ENCODE results near the gene SEMA3A. TPM values are rescaled to one million over a fixed set of nuclear protein-coding genes. Genes with fewer than 3 reads are reported as not detected.

SEMA3A gene
- total and polyA plus RNA-seq, 2 of the 4 experiments (the other 2 are of a cell fraction) = 31.2 to 213 TPM

DNA sequence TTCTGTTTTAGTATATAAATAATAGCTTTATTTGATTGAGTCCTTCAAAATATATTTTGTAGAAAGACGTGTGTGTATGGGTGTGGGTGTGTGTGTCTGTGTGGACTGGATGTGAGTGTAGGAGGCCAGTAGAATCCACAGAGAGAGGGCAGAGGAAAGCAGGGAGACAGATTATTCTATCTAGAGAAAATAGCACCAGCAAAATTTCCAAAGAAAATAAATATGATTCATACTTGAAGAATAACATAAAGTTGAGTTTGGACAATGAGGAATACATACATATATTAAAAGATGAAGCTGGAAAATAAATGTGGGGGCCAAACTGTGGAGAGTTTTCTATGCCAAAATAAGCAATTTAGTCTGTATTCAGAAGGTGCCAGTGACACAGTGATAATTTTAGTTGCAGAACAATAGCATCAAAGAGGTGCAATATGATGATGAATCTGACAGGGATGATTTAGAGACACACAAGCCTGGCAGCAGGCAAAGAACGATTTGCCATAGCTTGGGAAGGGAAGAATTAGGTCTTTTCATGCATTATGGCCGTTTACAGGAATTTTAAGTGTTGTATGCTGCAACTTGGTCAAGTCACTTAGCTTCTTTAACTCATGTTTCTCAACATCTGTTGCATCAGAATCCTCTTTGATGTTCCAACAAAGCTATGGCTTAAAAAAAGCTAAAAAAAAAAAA lies 121.3 kb downstream of the SEMA3A start:
- Histone ChIP-seq H3K79me1 (ENCODE audit: low read depth in 1 of 2, low read length in 2 of 2) (peaks cover 10 to 27% of the 10 kb centered on the region in 2 experiments; a peak in 3 of 4 replicates), H3K36me3 (ENCODE audit: control insufficient read depth, insufficient read depth, low read length) (peaks cover 1% of the 10 kb centered on the region; the same call in 1 of the 2 replicates), H3K18ac (ENCODE audit: low read depth, low read length) (peak overlapping the region; percentile 94), H3K4ac (ENCODE audit: low read depth, low read length) (peak overlapping the region; percentile 77), H3K9ac (ENCODE audit: low read depth, low read length) (no peak overlapping the region), H3K4me3 (ENCODE audit: insufficient read depth, low read depth, low read length) (no peak overlapping the region), H2AFZ (replicated peaks; ENCODE audit: low read length, poor library complexity) (peak overlapping the region; percentile 33), H2BK20ac (ENCODE audit: low read depth, low read length) (peak overlapping the region; percentile 87; the same call in 1 of the 2 replicates), H3K23ac (ENCODE audit: low read depth, low read length) (peak overlapping the region; percentile 95), H3K9me1 (ENCODE audit: insufficient read depth, low read length) (no peaks in the 10 kb centered on the region; the same call in 1 of the 2 replicates), H3K56ac (ENCODE audit: extremely low read depth, insufficient read depth, low read length) (no peak overlapping the region), H4K8ac (ENCODE audit: low read depth in 2 of 2, low read length in 2 of 2) (peak overlapping the region in 1 of 2 experiments; percentile 65; a peak in 2 of 4 replicates), H3K4me1 (ENCODE audit: control insufficient read depth, insufficient read depth, low read length) (peaks cover 3% of the 10 kb centered on the region), H3K14ac (replicated peaks; ENCODE audit: low read depth, low read length) (peak overlapping the region; percentile 77), H3K27me3 (ENCODE audit: control insufficient read depth, insufficient read depth, low read length) (no peaks in the 10 kb centered on the region), H4K5ac (ENCODE audit: low read depth, low read length) (peak overlapping the region; percentile 84), H4K91ac (ENCODE audit: insufficient read depth, low read depth, low read length) (peak overlapping the region; percentile 68; the same call in 1 of the 2 replicates), H2AK5ac (ENCODE audit: low read depth, low read length) (peak overlapping the region; percentile 20; the same call in 1 of the 2 replicates), H3K4me2 (ENCODE audit: low read depth, low read length) (peak overlapping the region; percentile 67; the same call in 1 of the 2 replicates), H2BK5ac (ENCODE audit: low read depth, low read length, poor library complexity, severe bottlenecking) (peak overlapping the region; percentile 64), H2BK15ac (ENCODE audit: low read depth, low read length) (peak overlapping the region; percentile 31; the same call in 1 of the 3 replicates), H2AK9ac (replicated peaks; ENCODE audit: low read depth, low read length, poor library complexity) (no peak overlapping the region), H3K27ac (ENCODE audit: insufficient read depth, low read length) (peak overlapping the region; percentile 38; the same call in 1 of the 2 replicates), H2BK120ac (ENCODE audit: low read depth, low read length) (peak overlapping the region; percentile 86), H3K9me3 (ENCODE audit: control insufficient read depth, insufficient read depth, low read length) (no peaks in the 10 kb centered on the region), H4K20me1 (ENCODE audit: insufficient read depth, low read length) (no peaks in the 10 kb centered on the region)
- no TSS peak for BruUV-seq (replicated peaks)
- ChIA-PET POLR2A (ENCODE audit: unreplicated experiment) (no interaction called here), CTCF (no interaction called here)
- intact Hi-C loops (cut with micrococcal nuclease) (no loop called here), dilution Hi-C loops (cut with HindIII; ENCODE audit: low sequenced_read_pairs, unreplicated experiment) (no loop called here), in situ Hi-C loops (cut with MboI; ENCODE audit: low sequenced_read_pairs) (no loop called here)
- DNase-seq = peak; percentile 67
- WGBS, 2 experiments (ENCODE audit: extremely low coverage in 2 of 2, insufficient read length in 1 of 2) = no CpG with 5 or more reads among the region's 3 CpGs
- TF ChIP-seq RFX5 (IDR thresholded peaks at IDR 0.05; ENCODE audit: low read depth, low read length) (no peak), CEBPB (IDR thresholded peaks at IDR 0.05; ENCODE audit: low read depth, low read length) (peak; percentile 86), SMC3 (IDR thresholded peaks at IDR 0.05; ENCODE audit: low read depth, low read length) (no peak), MXI1 (IDR thresholded peaks at IDR 0.05; ENCODE audit: borderline replicate concordance, low read depth, low read length) (no peak), BHLHE40 (IDR thresholded peaks at IDR 0.05; ENCODE audit: low read depth, low read length) (no peak), MAFK (IDR thresholded peaks at IDR 0.05; ENCODE audit: low read depth, low read length) (no peak), RAD21 (IDR thresholded peaks at IDR 0.05; ENCODE audit: low read length) (no peak), NFE2L2 (IDR thresholded peaks at IDR 0.05; ENCODE audit: low read depth, low read length) (no peak)
- TF ChIP-seq, protein P1, sequence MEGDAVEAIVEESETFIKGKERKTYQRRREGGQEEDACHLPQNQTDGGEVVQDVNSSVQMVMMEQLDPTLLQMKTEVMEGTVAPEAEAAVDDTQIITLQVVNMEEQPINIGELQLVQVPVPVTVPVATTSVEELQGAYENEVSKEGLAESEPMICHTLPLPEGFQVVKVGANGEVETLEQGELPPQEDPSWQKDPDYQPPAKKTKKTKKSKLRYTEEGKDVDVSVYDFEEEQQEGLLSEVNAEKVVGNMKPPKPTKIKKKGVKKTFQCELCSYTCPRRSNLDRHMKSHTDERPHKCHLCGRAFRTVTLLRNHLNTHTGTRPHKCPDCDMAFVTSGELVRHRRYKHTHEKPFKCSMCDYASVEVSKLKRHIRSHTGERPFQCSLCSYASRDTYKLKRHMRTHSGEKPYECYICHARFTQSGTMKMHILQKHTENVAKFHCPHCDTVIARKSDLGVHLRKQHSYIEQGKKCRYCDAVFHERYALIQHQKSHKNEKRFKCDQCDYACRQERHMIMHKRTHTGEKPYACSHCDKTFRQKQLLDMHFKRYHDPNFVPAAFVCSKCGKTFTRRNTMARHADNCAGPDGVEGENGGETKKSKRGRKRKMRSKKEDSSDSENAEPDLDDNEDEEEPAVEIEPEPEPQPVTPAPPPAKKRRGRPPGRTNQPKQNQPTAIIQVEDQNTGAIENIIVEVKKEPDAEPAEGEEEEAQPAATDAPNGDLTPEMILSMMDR (conservative IDR thresholded peaks at IDR 0.05; ENCODE audit: low read depth, low read length) = no peak
- peak; percentile 60 for ATAC-seq (ENCODE audit: low read depth)
